GM21737 (cell line): ENCODE data around the gene PDE3B.
"Not testable (repeated sequence)": the region's sequence is repeated elsewhere in the genome, so short reads cannot be mapped to it uniquely, and the experiment has no call there.

Experiments
- ATAC-seq: cut with Tn5 transposase; IDR thresholded peaks from one replicate; pipeline ENCODE4 v1.9.1; 2021; ENCODE audit warnings: mild to moderate bottlenecking, moderate library complexity; ENCODE audit not compliant: unreplicated experiment

Gene PDE3B

DNA sequence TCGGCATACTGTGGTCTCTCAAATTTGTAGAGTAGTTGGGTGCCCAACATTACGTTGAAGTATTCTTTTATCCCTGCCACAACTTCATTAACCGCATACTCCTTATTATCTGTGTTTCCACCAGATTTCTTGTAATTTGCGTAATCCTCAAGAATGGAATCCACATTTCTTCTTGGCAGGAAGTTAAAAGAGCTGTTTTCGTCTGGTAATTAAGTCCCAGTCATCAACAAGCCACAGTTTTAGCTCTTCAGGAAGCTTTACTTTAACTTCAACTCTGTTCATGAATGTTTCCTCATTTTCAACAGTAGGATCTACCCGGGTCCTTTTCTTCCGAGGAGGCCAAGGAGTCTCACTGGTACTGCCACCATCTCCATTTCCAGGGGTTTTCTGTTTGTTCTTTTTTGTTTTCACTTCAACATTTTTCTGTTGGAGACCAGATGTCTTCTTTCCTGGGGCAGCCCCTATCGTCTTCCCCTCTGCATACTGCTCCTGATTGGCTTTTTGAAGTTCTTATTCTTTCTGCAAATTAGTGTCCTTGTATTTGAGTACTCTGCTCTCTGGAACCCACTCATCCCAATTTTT, 30.3 kb downstream of the PDE3B start:
- ATAC-seq, result no peak

- ATAC-seq, result no peak
These were observed 32.5 kb downstream of the PDE3B start for GRCh38 chr11:14676068-14676467.

GRCh38 chr11:14677146-14677545, 33.5 kb downstream of the PDE3B start:
- ATAC-seq, result no peak

DNA sequence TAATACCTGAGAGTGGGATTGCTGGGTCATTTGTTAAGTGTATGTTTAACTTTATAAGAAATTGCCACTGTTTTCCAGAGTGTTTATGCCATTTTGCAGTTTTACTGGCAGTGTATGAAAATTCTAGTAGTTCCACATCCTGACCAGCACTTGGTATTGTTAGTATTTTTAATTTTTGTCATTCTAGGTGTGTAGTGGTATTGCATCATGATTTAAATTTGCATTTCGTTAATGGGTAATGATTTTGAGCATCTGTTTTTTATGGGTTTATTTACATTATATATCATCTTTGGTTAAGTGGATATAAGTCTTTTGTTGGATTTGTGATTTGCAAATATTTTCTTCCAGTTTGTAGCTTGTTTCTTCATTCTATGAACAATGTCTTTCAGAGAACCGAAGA, 34.7 kb downstream of the PDE3B start:
- ATAC-seq, result no peak

DNA sequence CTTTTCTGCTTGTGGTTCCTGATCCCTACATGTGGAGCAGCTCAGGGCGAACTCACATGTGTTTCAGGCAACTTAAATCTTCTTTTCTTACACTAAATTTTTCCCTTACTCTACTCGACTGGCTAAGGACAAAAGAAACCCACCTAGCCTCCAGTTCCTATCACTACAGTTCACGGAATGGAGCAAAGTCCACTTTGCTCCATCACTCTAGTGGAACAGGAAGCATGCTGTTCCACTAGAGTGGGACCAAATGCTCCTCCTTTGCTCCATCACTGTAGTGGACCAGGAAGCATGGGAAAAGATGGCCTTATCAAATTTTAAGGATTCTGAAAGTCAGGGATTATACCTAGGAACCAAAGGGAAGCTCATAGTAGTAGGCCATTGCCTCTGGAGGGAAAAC, 36.1 kb downstream of the PDE3B start:
- ATAC-seq, result no peak

DNA sequence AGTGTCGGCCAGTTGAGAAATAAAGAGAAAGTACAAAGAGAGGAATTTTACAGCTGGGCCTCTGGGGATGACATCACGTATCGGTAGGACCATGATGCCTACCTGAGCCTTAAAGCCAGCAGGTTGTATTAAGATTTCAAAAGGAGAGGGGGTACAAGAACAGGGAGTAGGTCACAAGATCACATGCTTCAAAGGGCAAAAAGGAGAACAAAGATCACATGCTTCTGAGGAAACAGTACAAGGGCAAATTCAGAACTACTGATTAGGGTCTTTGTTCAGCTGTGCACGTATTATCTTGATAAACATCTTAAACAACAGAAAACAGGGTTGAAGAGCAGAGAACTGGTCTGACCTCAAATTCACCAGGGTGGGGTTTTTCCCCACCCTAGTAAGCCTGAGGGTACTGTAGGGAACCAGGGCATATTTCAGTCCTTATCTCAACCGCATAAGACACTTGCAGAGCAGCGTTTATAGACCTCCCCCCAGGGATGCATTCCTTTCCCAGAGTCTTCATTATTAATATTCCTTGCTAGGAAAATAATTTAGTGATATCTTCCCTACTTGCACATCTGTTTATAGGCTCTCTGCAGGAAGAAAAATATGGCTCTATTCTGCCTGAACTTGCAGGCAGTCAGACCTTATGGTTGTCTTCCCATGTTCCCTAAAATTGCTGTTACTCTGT, 40.8 kb downstream of the PDE3B start:
- ATAC-seq, result not testable (repeated sequence)

GRCh38 chr11:14687456-14687855, 43.9 kb downstream of the PDE3B start:
- no peak for ATAC-seq

DNA sequence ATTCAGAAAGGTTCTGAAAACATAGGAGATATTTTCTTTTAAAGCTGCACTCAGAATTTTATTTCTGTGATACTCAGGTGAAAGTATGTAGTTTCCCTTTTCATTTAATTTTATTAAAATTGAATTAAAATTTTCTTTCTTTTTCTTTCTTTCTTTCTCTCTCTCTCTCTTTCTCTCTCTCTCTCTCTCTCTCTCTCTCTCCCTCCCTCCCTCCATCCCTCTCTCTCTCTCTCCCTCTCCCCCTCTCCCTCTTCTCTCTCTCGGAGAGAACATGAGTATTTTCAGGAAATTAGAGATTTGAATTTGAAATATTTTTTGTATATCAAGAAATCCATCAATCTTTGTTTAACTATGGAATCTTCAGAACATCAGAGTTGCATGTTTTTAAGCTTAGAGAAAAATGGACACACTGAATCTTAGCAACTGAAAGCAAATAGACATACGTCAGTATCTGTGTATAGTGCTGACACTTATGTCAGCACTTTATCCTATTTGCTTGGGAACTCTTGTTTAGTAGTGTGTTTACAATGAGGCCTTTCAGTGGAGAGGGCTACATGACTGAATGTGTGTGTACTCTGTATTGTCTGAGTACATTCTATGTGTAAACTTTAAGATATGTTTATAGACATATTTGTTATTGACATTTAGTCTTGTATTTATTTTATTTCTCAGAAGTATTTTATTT, 44.5 kb downstream of the PDE3B start:
- no peak for ATAC-seq

DNA sequence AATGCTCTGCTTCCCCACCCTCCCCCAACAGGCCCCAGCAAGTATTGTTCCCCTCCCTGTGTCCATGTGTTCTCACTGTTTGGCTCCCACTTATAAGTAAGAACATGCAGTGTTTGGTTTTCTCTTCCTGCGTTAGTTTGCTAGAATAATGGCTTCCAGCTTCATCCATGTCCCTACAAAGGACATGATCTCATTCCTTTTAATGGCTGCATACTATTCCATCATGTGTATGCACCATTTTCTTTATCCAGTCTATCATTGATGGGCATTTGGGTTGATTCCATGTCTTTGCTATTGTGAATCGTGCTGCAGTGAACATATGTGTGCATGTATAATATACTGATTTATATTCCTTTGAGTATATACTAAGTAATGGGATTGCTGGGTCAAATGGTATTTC, 52.1 kb downstream of the PDE3B start:
- ATAC-seq, result not testable (repeated sequence)

DNA sequence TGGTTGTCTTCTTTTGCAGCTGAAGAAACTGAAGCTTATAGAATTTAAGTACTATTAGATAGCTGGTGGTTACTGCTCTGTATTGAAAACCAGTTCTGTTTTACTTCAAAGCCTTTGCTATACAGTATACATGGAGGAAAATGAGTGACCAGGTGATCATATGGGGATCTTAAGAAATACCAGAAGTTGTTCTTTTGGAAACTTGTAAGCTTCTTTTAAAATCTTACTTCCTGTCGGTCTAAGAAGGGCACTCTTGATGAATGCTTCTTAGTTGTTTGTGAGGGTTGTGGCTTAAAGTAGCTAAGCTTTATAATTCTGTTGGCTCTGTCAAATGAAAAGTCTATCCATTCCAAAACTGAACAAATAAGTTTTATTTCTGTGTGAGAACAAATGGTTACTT, 55.2 kb downstream of the PDE3B start:
- no peak for ATAC-seq

GRCh38 chr11:14700593-14700992, 57.0 kb downstream of the PDE3B start:
- no peak for ATAC-seq

DNA sequence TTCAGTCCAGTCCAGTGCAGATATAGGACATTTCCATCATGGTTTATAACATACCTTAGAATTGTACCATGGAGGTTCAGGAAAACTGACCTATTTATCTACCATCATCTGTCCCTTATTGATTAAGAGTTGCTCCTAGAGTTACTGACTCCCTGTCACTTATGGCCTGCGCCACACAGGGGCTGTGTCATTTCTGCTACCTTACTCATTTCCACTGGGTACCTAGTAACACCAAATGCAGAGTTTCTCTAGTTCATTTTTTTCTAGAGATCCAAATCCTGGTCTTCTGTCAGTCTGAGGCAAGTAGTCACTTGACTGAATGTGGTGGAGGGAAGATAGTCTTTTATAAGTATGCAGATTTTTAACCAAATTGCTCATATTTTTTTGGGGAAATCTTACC, 59.2 kb downstream of the PDE3B start:
- ATAC-seq, result no peak

GRCh38 chr11:14703731-14704130, 60.1 kb downstream of the PDE3B start:
- ATAC-seq, result no peak

GRCh38 chr11:14705067-14705466, 61.5 kb downstream of the PDE3B start:
- no peak for ATAC-seq

- ATAC-seq, result no peak
These were observed 70.1 kb downstream of the PDE3B start for GRCh38 chr11:14713496-14714244.

- not testable (repeated sequence) for ATAC-seq
These were observed 72.1 kb downstream of the PDE3B start for GRCh38 chr11:14715669-14716068.

DNA sequence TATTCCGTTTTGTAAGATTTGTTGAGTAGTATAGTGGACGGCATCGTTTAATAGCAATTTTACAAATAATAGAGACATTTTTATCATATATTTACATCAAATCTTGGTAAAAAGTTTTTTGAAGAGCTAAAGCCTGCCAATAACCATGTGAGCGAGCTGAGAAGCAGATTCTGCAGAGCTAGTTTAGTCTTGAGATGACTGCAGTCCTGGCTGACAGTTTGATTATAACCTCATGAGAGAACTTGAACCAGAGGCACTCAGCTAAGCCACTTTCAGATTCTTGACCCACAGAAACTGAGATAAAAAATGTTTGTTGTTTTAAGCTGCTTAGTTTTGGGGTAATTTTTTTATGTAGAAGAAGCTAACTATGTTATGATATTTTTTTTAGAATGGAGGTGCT, 78.9 kb downstream of the PDE3B start:
- no peak for ATAC-seq

- ATAC-seq, result no peak
These were observed 81.5 kb downstream of the PDE3B start for GRCh38 chr11:14725150-14725549.

DNA sequence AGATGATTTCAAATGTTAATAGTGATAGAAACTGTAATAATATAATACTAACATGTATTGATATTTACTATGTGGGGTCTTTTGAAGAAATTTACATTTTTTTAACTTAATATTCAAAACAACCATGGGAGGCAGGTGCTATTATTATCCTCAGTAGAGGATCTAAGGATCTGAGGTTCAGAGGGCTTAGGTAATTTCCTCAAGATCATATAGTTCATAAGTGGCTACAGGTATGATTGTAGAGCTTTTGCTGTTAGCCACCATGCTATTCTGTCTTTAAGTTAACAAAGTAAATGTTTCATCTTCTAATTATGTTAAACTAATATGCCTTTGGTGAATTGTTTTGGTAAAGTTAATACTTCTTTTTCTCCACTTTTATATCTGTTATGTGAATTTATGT, 83.6 kb downstream of the PDE3B start:
- no peak for ATAC-seq

- ATAC-seq, result no peak
These were observed 84.1 kb downstream of the PDE3B start for GRCh38 chr11:14727746-14728145.

DNA sequence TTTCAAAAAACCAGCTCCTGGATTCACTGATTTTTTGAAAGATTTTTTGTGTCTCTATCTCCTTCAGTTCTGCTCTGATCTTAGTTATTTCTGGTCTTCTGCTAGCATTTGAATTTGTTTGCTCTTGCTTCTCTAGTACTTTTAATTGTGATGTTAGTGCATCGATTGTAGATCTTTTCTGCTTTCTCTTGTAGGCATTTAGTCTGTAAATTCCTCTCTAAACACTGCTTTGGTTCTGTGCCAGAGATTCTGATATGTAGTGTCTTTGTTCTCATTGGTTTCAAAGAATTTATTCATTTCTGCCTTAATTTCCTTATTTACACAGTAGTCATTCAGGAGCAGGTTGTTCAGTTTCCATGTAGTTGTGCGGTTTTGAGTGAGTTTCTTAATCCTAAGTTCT, 96.9 kb downstream of the PDE3B start:
- ATAC-seq, result not testable (repeated sequence)

DNA sequence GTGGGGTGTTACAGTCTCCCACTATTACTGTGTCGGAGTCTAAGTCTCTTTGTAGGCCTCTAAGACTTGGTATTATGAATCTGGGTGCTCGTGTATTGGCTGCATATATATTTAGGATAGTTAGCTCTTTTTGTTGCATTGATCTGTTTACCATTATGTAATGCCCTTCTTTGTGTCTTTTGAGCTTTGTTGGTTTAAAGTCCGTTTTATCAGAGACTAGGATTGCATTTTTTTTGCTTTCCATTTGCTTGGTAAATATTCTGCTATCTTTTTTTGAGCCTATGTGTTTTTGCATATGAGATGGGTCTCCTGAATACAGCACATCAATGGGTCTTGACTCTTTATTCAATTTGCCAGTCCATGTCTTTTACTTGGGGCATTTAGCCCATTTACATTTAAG, 97.6 kb downstream of the PDE3B start:
- no peak for ATAC-seq
